Medulla oblongata (tissue), 1 donor: ENCODE data around the gene WWC1.

ENCODE experiments used
- DNase-seq: peaks from one replicate; pipeline ENCODE4 v3.0.0-alpha.2; 2015; ENCODE audit errors: extremely low spot score

WWC1 gene

DNA sequence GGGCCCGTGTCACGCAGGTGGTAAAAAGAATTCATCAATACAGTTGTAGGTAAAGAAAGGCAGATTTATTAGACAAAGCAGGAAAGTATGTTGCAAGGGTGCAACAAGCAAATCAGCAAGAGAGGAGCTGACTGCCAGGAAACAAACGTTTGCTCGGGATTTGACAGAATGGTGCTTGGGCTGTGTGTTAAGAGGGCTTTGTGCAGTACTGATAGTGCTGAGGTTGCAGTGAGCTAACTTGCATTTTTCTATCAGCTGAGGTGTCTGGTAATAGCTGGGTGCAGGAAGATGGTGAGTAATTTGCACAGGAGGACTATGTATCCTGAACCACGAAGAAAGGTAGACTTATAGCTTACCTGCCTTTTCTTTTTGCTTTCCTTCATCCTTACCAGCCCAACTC lies 190.9 kb downstream of the WWC1 start:
- DNase-seq: no peak

- DNase-seq: peak; percentile 95
Measured at GRCh38 chr5:168486136-168486879, 194.9 kb downstream of the WWC1 start, which contains the start of gene RARS1. TSS of gene RARS1 (plus strand) at chr5:168486471. CDS start at chr5:168486499, 28 bp downstream.

DNA sequence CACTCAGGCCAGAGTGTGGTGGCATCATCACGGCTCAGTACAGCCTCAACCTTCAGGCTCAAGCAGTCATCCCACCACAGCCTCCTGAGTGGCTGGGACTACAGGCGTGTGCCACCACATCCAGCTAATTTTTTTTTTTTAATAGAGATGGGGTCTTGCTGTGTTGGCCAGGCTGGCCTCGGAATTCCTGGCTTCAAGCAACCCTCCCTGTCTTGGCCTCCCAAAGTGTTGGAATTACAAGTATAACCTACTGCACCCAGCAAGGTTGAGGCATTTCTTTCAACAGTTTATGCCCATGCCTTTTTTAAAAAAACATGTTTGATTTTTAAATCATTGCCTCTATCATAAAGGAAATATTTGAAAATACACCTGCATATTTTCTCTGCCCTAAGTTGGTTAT lies 197.6 kb downstream of the WWC1 start:
- DNase-seq: no peak

DNA sequence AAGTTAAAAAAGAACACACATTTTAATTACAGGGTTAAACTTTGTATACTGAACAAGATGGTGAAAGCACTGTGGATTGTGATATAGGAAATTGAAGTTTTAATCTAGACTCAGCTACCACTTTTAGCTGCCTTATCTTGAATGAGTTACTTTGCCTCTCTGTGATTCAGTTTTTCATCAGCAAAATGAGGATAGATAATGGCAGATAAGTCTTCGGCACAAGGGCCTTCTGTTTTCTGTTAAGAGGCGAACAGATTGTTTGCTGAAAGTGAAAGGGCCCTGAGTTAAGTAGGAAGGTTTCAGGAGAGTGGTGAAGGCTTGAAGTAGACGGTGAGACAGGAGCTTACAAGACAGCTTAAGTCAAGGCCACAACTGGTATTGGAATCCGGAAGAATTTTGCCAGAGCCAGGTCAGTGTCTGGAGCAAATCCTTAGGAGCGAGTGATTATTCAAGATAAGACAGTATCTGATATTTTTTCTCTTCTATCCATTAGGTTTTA lies 202.7 kb downstream of the WWC1 start:
- no peak for DNase-seq

- no peak for DNase-seq
Measured at GRCh38 chr5:168502563-168503237, 211.3 kb downstream of the WWC1 start.

- DNase-seq: no peak
Measured at GRCh38 chr5:168513861-168514428, 222.5 kb downstream of the WWC1 start.
